Daoy (cell line): ENCODE data around the gene SHISA9. TPM values are rescaled to one million over a fixed set of nuclear protein-coding genes. Genes with fewer than 3 reads are reported as not detected.

Source experiments
- DNase-seq: peaks from one replicate; pipeline ENCODE4 v3.0.0-alpha.2; 2015; ENCODE audit warnings: low read depth
- total RNA-seq: library from RNA; depleted of rRNA; stranded (reverse); fragments of >200 nt; shearing (Covaris generic); gene quantifications from 2 replicates; pipeline ENCODE4 v1.2.3, GENCODE V29; 2014; rRNA removed

Gene SHISA9
- total RNA-seq, 1 experiment from 2014 or later, result 0.46 TPM

GRCh38 chr16:13262270-13263090, 361.1 kb downstream of the SHISA9 start:
- no peak for DNase-seq

DNA sequence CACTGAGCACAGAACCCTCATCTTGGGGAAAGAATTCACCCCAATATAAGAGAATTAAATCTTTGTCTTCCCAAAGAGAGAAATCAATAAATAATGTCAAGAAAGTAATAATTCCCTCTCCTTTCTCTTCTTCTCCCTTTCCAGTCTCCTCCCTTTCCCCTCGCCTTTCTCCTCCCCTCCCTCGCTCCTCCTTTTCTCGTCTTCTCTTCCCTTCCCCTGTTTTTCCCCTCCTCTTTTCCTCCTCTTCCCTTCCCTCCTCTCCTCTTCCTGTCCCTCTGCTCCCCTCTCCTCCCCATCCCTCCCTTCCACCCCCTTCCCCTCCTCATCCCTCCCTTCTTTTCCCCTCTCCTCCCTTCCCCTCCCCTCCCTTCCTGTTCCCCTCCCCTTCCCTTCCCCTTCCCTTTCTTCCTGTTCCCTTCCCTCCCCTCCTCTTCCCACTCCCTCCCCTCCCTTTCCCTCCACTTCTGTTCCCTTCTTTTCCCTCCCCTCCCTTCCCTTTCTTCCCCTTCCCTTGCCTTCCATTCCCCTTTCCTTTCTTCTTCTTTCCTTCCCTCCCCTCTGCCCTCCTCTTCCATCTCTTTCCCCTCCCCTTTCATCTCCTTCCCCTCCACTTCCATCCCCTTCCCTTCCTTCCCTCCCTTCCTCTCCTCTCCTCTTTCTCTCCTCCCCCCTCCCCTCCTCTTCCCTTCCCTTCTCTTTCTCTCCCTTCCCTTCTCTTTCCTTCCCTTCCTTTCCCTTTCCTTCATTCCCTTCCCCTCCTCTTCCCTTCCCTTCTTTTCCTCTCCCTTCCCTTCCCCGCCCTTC, 363.6 kb downstream of the SHISA9 start:
- DNase-seq, result no peak

DNA sequence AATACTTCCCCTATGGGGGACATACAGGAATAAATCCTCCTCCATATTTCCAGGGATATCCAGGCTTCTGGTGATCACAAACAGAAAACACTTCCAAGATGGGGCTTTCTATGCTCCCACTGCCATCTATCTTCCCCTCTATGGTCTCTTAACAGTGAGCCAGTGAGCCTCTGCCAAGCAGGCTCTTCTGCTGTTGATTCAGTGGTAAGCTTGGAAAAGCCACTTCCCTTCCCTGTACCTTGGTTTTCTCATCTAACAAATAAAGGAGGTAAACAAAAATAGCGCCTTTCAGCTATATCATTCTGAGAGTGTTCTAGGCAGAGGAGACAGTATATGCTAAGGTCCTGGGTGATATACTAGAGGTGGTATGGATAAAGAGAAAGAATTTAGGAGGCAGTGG, 368.0 kb downstream of the SHISA9 start:
- no peak for DNase-seq

DNA sequence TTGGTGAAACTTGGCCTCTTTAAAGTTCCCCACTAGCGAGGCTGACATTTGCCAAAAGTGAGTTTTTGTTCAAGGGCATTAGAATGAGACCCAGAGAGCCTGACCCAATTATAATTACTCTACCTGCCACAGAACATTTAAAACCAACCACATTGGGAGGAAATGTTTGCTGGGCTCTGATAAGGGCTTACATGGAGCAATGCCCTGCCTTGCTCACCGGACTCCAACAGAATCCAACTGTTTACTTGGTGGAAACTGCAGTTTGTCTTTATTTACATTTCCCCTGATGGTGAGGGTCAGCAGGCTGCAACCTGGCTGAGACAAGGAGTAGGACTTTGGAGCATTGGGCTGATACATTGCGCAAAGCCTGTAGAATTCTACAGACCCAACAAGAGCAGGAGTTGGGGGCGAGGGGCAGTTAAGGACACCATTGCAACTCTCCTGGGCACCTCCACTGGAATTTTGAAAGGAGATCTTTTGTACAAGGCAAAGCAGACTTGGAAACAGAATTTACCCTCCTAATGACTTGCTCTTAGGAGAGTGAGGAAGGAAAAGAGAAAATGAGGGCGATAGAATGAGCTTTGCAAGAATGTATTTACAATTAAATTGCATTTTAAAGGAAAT, 368.6 kb downstream of the SHISA9 start:
- no peak for DNase-seq

- no peak for DNase-seq
Observed at GRCh38 chr16:13270602-13271001, 369.2 kb downstream of the SHISA9 start.

GRCh38 chr16:13289515-13289914, 388.1 kb downstream of the SHISA9 start:
- no peak for DNase-seq

Other genes with a start within 250 kb of the SHISA9 start
- 8.0 and 10.4 TPM in 2 replicates for gene CPPED1, start 97.7 kb upstream of the SHISA9 start, total RNA-seq